SK-N-SH treated with all-trans-retinoic acid at 6 μM for 48 hours (cell line): ENCODE results near the gene SUSD3.

ENCODE experiments used
- ATAC-seq: fragments of 200-7000 bp; cut with Tn5 transposase; 3 replicates; pipeline ENCODE4 v1.9.1; 2020; ENCODE audit warnings: mild to moderate bottlenecking, moderate library complexity
- ARNTL ChIP-seq: fragments of 450-650 bp; formaldehyde crosslinking; IDR thresholded peaks from 2 replicates; pipeline ENCODE4 v1.5.0; 2020; ENCODE audit warnings: low read depth, mild to moderate bottlenecking, moderate library complexity, borderline replicate concordance
- CREB5 ChIP-seq: fragments of 250-450 bp; sonication (Bioruptor Pico); IDR thresholded peaks from 2 replicates; pipeline ENCODE4 v1.5.1; 2020; ENCODE audit warnings: low read depth, mild to moderate bottlenecking, moderate library complexity
- CSDC2 ChIP-seq: fragments of 250-450 bp; sonication (Bioruptor Pico); IDR thresholded peaks from 2 replicates; pipeline ENCODE4 v1.5.0; 2020; ENCODE audit warnings: mild to moderate bottlenecking, moderate library complexity
- ESRRG ChIP-seq: fragments of 250-450 bp; sonication (Bioruptor Pico); IDR thresholded peaks from 2 replicates; pipeline ENCODE4 v1.6.1; 2021; ENCODE audit warnings: mild to moderate bottlenecking
- ISL1 ChIP-seq: fragments of 250-450 bp; sonication (Bioruptor Pico); IDR thresholded peaks from 2 replicates; pipeline ENCODE4 v2.1.2; 2022; ENCODE audit warnings: mild to moderate bottlenecking, moderate library complexity
- OSR1 ChIP-seq: fragments of 250-450 bp; sonication (Bioruptor Pico); IDR thresholded peaks from 2 replicates; pipeline ENCODE4 v1.8.0; 2022; ENCODE audit warnings: moderate library complexity, mild to moderate bottlenecking, inconsistent platforms
- PATZ1 ChIP-seq: fragments of 250-450 bp; sonication (Bioruptor Pico); IDR thresholded peaks from 2 replicates; pipeline ENCODE4 v1.8.0; 2020; ENCODE audit warnings: mild to moderate bottlenecking, moderate library complexity, borderline replicate concordance
- POU6F1 ChIP-seq: fragments of 250-450 bp; sonication (Bioruptor Pico); IDR thresholded peaks from 2 replicates; pipeline ENCODE4 v1.8.0; 2021; ENCODE audit warnings: low read depth, mild to moderate bottlenecking, moderate library complexity, borderline replicate concordance
- PPARA ChIP-seq: fragments of 250-450 bp; sonication (Bioruptor Pico); IDR thresholded peaks from 2 replicates; pipeline ENCODE4 v1.5.0; 2020; ENCODE audit warnings: mild to moderate bottlenecking, borderline replicate concordance
- RARB ChIP-seq: fragments of 250-450 bp; sonication (Bioruptor Pico); IDR thresholded peaks from 2 replicates; pipeline ENCODE4 v1.8.0; 2021; ENCODE audit warnings: mild to moderate bottlenecking, moderate library complexity
- SNAI2 ChIP-seq: fragments of 250-450 bp; sonication (Bioruptor Pico); IDR thresholded peaks from 2 replicates; pipeline ENCODE4 v1.5.0; 2020; ENCODE audit warnings: mild to moderate bottlenecking, moderate library complexity
- TCF4 ChIP-seq: fragments of 250-450 bp; sonication (Bioruptor Pico); IDR thresholded peaks from 2 replicates; pipeline ENCODE4 v1.8.0; 2021; ENCODE audit warnings: mild to moderate bottlenecking, moderate library complexity, borderline replicate concordance
- TOX ChIP-seq: fragments of 250-450 bp; sonication (Bioruptor Pico); IDR thresholded peaks from 2 replicates; pipeline ENCODE4 v1.8.0; 2021; ENCODE audit warnings: mild to moderate bottlenecking, moderate library complexity, borderline replicate concordance
- ZFP3 ChIP-seq: fragments of 250-450 bp; sonication (Bioruptor Pico); IDR thresholded peaks from 2 replicates; pipeline ENCODE4 v1.5.0; 2020; ENCODE audit warnings: mild to moderate bottlenecking, moderate library complexity
- ZNF70 ChIP-seq: fragments of 450-650 bp; formaldehyde crosslinking; IDR thresholded peaks from 2 replicates; pipeline ENCODE4 v1.5.0; 2020; ENCODE audit warnings: mild to moderate bottlenecking, moderate library complexity
- ZNF8 ChIP-seq: fragments of 450-650 bp; formaldehyde crosslinking; IDR thresholded peaks from 2 replicates; pipeline ENCODE4 v1.5.0; 2020; ENCODE audit warnings: mild to moderate bottlenecking, moderate library complexity
- TF ChIP-seq, protein P1 (sequence below): fragments of 250-450 bp; sonication (Bioruptor Pico); IDR thresholded peaks from 2 replicates; pipeline ENCODE4 v1.5.1; 2021; ENCODE audit warnings: mild to moderate bottlenecking, moderate library complexity
- TF ChIP-seq, protein P2 (sequence below): fragments of 250-450 bp; sonication (Bioruptor Pico); IDR thresholded peaks from 2 replicates; pipeline ENCODE4 v1.5.0; 2020; ENCODE audit warnings: mild to moderate bottlenecking, moderate library complexity

The SUSD3 gene

DNA sequence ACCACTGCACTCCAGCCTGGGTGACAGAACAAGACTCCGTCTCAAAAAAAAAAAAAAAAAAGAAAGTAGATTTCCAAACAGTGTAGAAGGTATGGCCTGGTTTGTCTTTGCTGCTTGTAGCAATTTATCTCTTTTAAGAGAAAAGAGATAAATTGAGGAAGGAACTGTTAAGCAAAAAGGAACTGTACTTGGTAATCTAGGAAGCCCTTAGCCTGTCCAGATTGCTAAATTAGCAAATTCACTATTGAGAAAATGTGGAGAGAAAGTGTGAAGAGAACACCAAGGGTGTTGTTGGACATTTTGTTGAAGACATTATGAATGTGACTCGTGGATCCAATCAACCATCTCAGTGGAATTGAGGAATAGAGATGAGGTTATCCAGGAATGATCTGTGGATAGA lies 13.0 kb upstream of the SUSD3 start (continued):
- no peak for TF ChIP-seq PATZ1 (CRISPR knock-in tag)

- TF ChIP-seq TOX (CRISPR knock-in tag), result no peak
- TF ChIP-seq RARB (CRISPR knock-in tag), result no peak
- TF ChIP-seq, protein P1, sequence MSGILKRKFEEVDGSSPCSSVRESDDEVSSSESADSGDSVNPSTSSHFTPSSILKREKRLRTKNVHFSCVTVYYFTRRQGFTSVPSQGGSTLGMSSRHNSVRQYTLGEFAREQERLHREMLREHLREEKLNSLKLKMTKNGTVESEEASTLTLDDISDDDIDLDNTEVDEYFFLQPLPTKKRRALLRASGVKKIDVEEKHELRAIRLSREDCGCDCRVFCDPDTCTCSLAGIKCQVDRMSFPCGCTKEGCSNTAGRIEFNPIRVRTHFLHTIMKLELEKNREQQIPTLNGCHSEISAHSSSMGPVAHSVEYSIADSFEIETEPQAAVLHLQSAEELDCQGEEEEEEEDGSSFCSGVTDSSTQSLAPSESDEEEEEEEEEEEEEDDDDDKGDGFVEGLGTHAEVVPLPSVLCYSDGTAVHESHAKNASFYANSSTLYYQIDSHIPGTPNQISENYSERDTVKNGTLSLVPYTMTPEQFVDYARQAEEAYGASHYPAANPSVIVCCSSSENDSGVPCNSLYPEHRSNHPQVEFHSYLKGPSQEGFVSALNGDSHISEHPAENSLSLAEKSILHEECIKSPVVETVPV (CRISPR knock-in tag), result no peak
- no peak for TF ChIP-seq ESRRG (CRISPR knock-in tag)
- no peak for TF ChIP-seq CREB5 (CRISPR knock-in tag)
- no peak for TF ChIP-seq CSDC2 (CRISPR knock-in tag)
- no peak for TF ChIP-seq SNAI2 (CRISPR knock-in tag)
- TF ChIP-seq POU6F1 (CRISPR knock-in tag), result no peak
- no peak for TF ChIP-seq ZNF8 (CRISPR knock-in tag)
- no peak for TF ChIP-seq ZNF70 (CRISPR knock-in tag)
- TF ChIP-seq TCF4 (CRISPR knock-in tag), result no peak
- TF ChIP-seq, protein P2, sequence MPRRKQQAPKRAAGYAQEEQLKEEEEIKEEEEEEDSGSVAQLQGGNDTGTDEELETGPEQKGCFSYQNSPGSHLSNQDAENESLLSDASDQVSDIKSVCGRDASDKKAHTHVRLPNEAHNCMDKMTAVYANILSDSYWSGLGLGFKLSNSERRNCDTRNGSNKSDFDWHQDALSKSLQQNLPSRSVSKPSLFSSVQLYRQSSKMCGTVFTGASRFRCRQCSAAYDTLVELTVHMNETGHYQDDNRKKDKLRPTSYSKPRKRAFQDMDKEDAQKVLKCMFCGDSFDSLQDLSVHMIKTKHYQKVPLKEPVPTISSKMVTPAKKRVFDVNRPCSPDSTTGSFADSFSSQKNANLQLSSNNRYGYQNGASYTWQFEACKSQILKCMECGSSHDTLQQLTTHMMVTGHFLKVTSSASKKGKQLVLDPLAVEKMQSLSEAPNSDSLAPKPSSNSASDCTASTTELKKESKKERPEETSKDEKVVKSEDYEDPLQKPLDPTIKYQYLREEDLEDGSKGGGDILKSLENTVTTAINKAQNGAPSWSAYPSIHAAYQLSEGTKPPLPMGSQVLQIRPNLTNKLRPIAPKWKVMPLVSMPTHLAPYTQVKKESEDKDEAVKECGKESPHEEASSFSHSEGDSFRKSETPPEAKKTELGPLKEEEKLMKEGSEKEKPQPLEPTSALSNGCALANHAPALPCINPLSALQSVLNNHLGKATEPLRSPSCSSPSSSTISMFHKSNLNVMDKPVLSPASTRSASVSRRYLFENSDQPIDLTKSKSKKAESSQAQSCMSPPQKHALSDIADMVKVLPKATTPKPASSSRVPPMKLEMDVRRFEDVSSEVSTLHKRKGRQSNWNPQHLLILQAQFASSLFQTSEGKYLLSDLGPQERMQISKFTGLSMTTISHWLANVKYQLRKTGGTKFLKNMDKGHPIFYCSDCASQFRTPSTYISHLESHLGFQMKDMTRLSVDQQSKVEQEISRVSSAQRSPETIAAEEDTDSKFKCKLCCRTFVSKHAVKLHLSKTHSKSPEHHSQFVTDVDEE, result no peak
- no peak for TF ChIP-seq ARNTL
- TF ChIP-seq OSR1, result no peak
- no peak for TF ChIP-seq PPARA (CRISPR knock-in tag)
Measured at GRCh38 chr9:93048566-93049448, 9.7 kb upstream of the SUSD3 start.

DNA sequence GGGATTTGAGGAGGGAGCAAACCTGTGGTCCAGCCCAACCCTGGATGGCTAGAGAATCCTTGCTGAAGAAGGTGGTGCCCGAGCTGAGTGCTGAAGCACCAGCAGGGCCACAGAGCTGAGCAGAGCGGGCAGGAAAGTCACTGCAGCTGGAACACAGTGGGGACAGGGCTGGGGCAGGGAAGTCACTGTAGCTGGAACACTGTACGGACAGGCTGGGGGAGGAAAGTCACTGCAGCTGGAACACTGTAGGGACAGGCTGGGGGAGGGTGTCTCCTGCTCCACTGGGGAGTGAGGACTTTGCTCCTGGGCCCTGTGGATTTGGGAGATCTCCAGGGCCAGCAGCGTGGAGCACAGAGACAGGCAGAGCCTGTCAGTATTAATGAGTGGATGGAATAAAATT lies 9.0 kb upstream of the SUSD3 start:
- ATAC-seq, result no peak
- no peak for TF ChIP-seq OSR1
- TF ChIP-seq CREB5 (CRISPR knock-in tag), result no peak
- TF ChIP-seq ZFP3 (CRISPR knock-in tag), result no peak
- no peak for TF ChIP-seq PPARA (CRISPR knock-in tag)
- no peak for TF ChIP-seq SNAI2 (CRISPR knock-in tag)
- TF ChIP-seq ISL1 (CRISPR knock-in tag), result no peak
- no peak for TF ChIP-seq TOX (CRISPR knock-in tag)
- TF ChIP-seq CSDC2 (CRISPR knock-in tag), result no peak
- no peak for TF ChIP-seq ESRRG (CRISPR knock-in tag)
- TF ChIP-seq, all 23 proteins: peak for 0

More at GRCh38 chr9:93048566-93049448, 9.7 kb upstream of the SUSD3 start:
- no peak for ATAC-seq
